HepG2 (cell line): ENCODE measurements around the gene WDFY1. TPM values are rescaled to one million over a fixed set of nuclear protein-coding genes. Genes with fewer than 3 reads are reported as not detected.

Experiments used
- DNMT3B ChIP-seq: conservative IDR thresholded peaks from 2 replicates; pipeline ENCODE4 v1.6.1; 2016; ENCODE audit warnings: missing biosample characterization, control low read depth
- GABPB1 ChIP-seq: IDR thresholded peaks from 2 replicates; pipeline ENCODE4 v1.6.1; 2016; ENCODE audit warnings: mild to moderate bottlenecking, missing genetic modification reagents, moderate library complexity, missing compliant biosample characterization
- IKZF5 ChIP-seq: IDR thresholded peaks from 2 replicates; pipeline ENCODE4 v1.6.1; 2018; ENCODE audit warnings: missing genetic modification reagents, mild to moderate bottlenecking, missing compliant biosample characterization
- NCOA1 ChIP-seq: sonication (generic); formaldehyde crosslinking; IDR thresholded peaks from 2 replicates; pipeline ENCODE4 v1.9.0; 2021; ENCODE audit warnings: missing genetic modification reagents
- NKX3-1 ChIP-seq: sonication (generic); formaldehyde crosslinking; IDR thresholded peaks from 2 replicates; pipeline ENCODE4 v1.5.0; 2020; ENCODE audit warnings: missing genetic modification reagents
- PHB2 ChIP-seq: fragments of 450-650 bp; IDR thresholded peaks from 2 replicates; pipeline ENCODE4 v1.6.1; 2018; ENCODE audit not compliant: partially characterized antibody
- PRDM4 ChIP-seq: sonication (generic); formaldehyde crosslinking; IDR thresholded peaks from 2 replicates; pipeline ENCODE4 v1.9.0; 2021; ENCODE audit warnings: missing genetic modification reagents, borderline replicate concordance
- RBFOX2 ChIP-seq: fragments of 200-400 bp; formaldehyde crosslinking; IDR thresholded peaks from 2 replicates; pipeline ENCODE4 v1.6.1; 2017; ENCODE audit warnings: low read depth, mild to moderate bottlenecking, low read length
- REL ChIP-seq: sonication (generic); formaldehyde crosslinking; conservative IDR thresholded peaks from 2 replicates; pipeline ENCODE4 v1.8.0; 2022; ENCODE audit warnings: mild to moderate bottlenecking, missing genetic modification reagents, moderate library complexity
- SETDB1 ChIP-seq: sonication (generic); formaldehyde crosslinking; IDR thresholded peaks from 2 replicates; pipeline ENCODE4 v1.5.1; 2020; ENCODE audit warnings: missing genetic modification reagents, mild to moderate bottlenecking, borderline replicate concordance
- SIX1 ChIP-seq: sonication (generic); formaldehyde crosslinking; IDR thresholded peaks from 2 replicates; pipeline ENCODE4 v1.4.0; 2020; ENCODE audit warnings: missing genetic modification reagents, borderline replicate concordance
- ZNF138 ChIP-seq: sonication (generic); formaldehyde crosslinking; IDR thresholded peaks from 2 replicates; pipeline ENCODE4 v1.5.0; 2020; ENCODE audit warnings: mild to moderate bottlenecking, low read depth, missing genetic modification reagents
- ZNF383 ChIP-seq: sonication (generic); formaldehyde crosslinking; IDR thresholded peaks from 2 replicates; pipeline ENCODE4 v1.4.0; 2020; ENCODE audit warnings: missing genetic modification reagents, mild to moderate bottlenecking, borderline replicate concordance
- ZNF430 ChIP-seq: sonication (generic); formaldehyde crosslinking; IDR thresholded peaks from 2 replicates; pipeline ENCODE4 v1.9.0; 2021; ENCODE audit warnings: mild to moderate bottlenecking, missing genetic modification reagents
- ZNF468 ChIP-seq: sonication (generic); formaldehyde crosslinking; IDR thresholded peaks from 2 replicates; pipeline ENCODE4 v1.8.0; 2022; ENCODE audit warnings: mild to moderate bottlenecking, moderate library complexity, missing genetic modification reagents
- ZNF564 ChIP-seq: sonication (generic); formaldehyde crosslinking; IDR thresholded peaks from 2 replicates; pipeline ENCODE4 v1.8.1; 2023; ENCODE audit warnings: mild to moderate bottlenecking, missing genetic modification reagents
- polyA plus RNA-seq, 8 experiments: library from polyadenylated mRNA; depleted of rRNA in 3 of 8; stranded (reverse) in 7 of 8; unstranded in 1 of 8; fragments of >200 nt; fragmentation: Illumina TruSeq in 4 of 8; extraction: Trizol in 4 of 8; gene quantifications; 2 replicates each; pipeline versions ENCODE4 v1.2.1 to v1.2.3, GENCODE V29; 2011 to 2016; ENCODE audit warnings: low read depth in 4 of 8, missing spikeins in 1 of 8, mixed read lengths in 1 of 8; ENCODE audit not compliant: insufficient read depth in 1 of 8
- total RNA-seq, 5 experiments: library from RNA; depleted of rRNA; stranded (reverse); fragments of >200 nt; fragmentation: Illumina TruSeq; extraction: Trizol; gene quantifications; 2 replicates each; pipeline ENCODE4 v1.2.3, GENCODE V29; 2016; ENCODE audit warnings: low read depth in 1 of 5
- TF ChIP-seq, protein P1 (sequence below): sonication (generic); formaldehyde crosslinking; IDR thresholded peaks from 2 replicates; pipeline ENCODE4 v1.5.0; 2020; ENCODE audit warnings: missing genetic modification reagents, mild to moderate bottlenecking, borderline replicate concordance
- TF ChIP-seq, protein P2 (sequence below): sonication (generic); formaldehyde crosslinking; IDR thresholded peaks from 2 replicates; pipeline ENCODE4 v1.4.0; 2020; ENCODE audit warnings: missing genetic modification reagents, borderline replicate concordance

The WDFY1 gene
- total and polyA plus RNA-seq, 2 of the 13 experiments (the other 11 are each of a cell fraction or from before 2014, with no cell fraction given): 77.0 to 78.4 TPM

- peak; percentile 88; the same call in 1 of the 2 replicates for TF ChIP-seq ZNF383 (CRISPR knock-in tag)
- TF ChIP-seq GABPB1: peak; percentile 100
- TF ChIP-seq PRDM4 (CRISPR knock-in tag): peak; percentile 81; the same call in 1 of the 2 replicates
- TF ChIP-seq NKX3-1 (CRISPR knock-in tag): peak; percentile 82; the same call in 1 of the 2 replicates
- peak; percentile 90 for TF ChIP-seq ZNF564 (CRISPR knock-in tag)
- no peak for TF ChIP-seq ZNF468 (CRISPR knock-in tag)
- TF ChIP-seq DNMT3B: peak; percentile 98
- no peak; the same call in 1 of the 2 replicates for TF ChIP-seq ZNF138 (CRISPR knock-in tag)
- TF ChIP-seq, protein P1, sequence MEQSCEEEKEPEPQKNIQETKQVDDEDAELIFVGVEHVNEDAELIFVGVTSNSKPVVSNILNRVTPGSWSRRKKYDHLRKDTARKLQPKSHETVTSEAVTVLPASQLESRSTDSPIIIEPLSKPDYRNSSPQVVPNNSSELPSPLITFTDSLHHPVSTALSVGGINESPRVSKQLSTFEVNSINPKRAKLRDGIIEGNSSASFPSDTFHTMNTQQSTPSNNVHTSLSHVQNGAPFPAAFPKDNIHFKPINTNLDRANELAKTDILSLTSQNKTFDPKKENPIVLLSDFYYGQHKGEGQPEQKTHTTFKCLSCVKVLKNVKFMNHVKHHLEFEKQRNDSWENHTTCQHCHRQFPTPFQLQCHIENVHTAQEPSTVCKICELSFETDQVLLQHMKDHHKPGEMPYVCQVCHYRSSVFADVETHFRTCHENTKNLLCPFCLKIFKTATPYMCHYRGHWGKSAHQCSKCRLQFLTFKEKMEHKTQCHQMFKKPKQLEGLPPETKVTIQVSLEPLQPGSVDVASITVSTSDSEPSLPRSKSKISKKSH (CRISPR knock-in tag): peak; percentile 99
- TF ChIP-seq ZNF430 (CRISPR knock-in tag): peak; percentile 98; the same call in 1 of the 2 replicates
- peak; percentile 99 for TF ChIP-seq IKZF5 (CRISPR knock-in tag)
- TF ChIP-seq SETDB1: peak; percentile 17; the same call in 1 of the 2 replicates
- no peak for TF ChIP-seq PHB2
- peak; percentile 75; the same call in 1 of the 2 replicates for TF ChIP-seq SIX1
- peak; percentile 96 for TF ChIP-seq NCOA1 (CRISPR knock-in tag)
- no peak for TF ChIP-seq REL (CRISPR knock-in tag)
- TF ChIP-seq RBFOX2: peak; percentile 93
- TF ChIP-seq, protein P2, sequence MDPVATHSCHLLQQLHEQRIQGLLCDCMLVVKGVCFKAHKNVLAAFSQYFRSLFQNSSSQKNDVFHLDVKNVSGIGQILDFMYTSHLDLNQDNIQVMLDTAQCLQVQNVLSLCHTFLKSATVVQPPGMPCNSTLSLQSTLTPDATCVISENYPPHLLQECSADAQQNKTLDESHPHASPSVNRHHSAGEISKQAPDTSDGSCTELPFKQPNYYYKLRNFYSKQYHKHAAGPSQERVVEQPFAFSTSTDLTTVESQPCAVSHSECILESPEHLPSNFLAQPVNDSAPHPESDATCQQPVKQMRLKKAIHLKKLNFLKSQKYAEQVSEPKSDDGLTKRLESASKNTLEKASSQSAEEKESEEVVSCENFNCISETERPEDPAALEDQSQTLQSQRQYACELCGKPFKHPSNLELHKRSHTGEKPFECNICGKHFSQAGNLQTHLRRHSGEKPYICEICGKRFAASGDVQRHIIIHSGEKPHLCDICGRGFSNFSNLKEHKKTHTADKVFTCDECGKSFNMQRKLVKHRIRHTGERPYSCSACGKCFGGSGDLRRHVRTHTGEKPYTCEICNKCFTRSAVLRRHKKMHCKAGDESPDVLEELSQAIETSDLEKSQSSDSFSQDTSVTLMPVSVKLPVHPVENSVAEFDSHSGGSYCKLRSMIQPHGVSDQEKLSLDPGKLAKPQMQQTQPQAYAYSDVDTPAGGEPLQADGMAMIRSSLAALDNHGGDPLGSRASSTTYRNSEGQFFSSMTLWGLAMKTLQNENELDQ (CRISPR knock-in tag): peak; percentile 97; the same call in 1 of the 2 replicates
These were observed 12.1 kb upstream of the WDFY1 start, which contains the start of gene MRPL44 (continued) for GRCh38 chr2:223957092-223957851.
